Smooth muscle cell of the brain vasculature (primary cell): ENCODE data around the gene BMS1.
"Not testable (repeated sequence)": the region's sequence is repeated elsewhere in the genome, so short reads cannot be mapped to it uniquely, and the experiment has no call there.

Source experiments
- DNase-seq: peaks from one replicate; pipeline ENCODE4 v3.0.0-alpha.2; 2012; ENCODE audit warnings: low read depth, low spot score

Gene BMS1

GRCh38 chr10:42785759-42786158 lies 3.2 kb downstream of the BMS1 start:
- no peak for DNase-seq

- no peak for DNase-seq
Measured at GRCh38 chr10:42790835-42791234, 8.2 kb downstream of the BMS1 start.

GRCh38 chr10:42795701-42796100 lies 13.1 kb downstream of the BMS1 start:
- no peak for DNase-seq

DNA sequence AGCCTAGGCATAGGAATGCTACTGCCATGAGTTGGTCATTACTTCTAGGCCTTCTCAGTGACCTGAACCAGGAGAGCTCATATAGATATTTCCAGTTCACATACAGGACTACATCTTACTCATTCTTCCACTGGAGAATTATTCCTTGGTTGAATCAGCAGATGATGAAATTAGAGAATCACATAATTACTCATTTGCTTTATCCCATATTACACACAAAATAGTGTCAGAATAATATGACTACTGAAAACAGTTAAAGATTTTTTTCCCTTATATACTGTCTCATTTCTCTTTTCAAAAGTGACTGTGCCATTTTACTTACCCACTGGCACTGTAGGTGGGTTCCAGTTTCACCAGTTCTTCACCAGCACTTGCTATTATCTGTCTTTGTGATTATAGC lies 18.5 kb downstream of the BMS1 start:
- DNase-seq: no peak

- no peak for DNase-seq
Measured at GRCh38 chr10:42802876-42803275, 20.3 kb downstream of the BMS1 start.

DNA sequence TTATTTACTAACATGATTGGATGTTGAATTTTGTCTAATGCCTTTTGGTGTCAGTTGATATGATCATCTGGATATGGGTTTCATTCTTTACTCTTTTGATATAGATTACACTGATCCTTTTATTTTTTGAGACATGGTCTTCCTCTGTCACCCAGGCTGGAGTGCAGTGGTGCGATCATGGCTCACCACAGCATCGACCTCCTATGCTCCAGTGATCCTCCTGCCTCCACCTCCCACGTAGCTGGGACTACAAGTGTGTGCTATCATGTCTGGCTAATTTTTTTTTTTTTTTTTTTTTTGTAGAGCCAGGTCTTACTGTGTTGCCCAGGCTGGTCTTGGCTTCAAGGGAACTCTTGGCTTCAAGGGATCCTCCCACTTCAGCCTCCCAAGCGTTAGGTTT lies 27.1 kb downstream of the BMS1 start:
- no peak for DNase-seq

DNA sequence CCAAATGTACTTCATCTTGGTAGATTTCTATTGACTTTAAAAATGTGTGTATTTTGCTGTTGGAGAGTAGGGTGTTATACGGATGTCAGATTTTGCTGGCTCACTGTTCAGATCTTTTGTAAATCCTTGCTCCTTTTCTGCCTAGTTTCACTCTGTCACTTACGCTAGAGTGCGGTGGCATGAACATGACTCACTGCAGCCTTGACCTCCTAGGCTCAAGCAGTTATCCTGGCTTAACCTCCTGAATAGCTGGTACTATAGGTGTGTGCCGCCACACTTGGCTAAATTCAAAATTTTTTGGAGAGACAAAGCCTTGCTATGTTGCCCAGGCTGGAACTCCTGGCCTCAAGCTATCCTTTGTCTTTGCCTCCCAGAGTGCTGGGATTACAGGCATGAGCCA lies 29.4 kb downstream of the BMS1 start:
- DNase-seq: no peak

DNA sequence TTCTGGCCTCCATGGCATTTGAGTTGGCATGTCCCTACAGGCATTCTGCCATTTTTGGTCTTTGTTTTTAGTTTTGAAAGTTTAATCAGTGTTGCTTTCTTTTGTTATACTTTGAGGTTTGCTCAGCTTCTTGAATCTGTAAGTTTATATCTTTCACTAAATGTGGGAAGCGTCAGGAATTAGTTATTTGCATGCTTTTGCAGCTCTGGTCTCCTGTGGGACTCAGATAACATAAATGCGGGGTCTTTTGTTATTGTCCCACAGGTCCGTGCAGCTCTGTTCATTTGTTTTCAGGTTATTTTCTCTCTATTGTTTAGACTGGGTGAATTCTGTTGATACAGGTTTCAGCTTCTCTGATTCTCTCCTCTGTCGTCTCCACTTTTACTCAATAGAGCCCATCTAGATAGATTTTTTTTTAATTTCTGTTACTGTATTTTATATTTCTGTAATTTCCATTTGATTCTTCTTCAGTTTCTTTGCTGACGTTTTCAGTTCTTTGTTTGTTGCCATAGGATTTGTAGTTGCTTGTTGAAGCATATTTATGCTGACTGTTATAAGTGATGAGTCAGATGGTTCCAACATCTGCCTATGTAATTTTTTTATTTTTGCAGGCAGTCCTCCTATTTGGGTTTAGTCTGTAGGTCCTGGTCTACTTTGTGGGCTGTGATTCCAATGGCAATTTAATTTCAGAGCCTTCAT lies 31.5 kb downstream of the BMS1 start:
- DNase-seq: not testable (repeated sequence)

- not testable (repeated sequence) for DNase-seq
Measured at GRCh38 chr10:42816334-42816733, 33.7 kb downstream of the BMS1 start.

DNA sequence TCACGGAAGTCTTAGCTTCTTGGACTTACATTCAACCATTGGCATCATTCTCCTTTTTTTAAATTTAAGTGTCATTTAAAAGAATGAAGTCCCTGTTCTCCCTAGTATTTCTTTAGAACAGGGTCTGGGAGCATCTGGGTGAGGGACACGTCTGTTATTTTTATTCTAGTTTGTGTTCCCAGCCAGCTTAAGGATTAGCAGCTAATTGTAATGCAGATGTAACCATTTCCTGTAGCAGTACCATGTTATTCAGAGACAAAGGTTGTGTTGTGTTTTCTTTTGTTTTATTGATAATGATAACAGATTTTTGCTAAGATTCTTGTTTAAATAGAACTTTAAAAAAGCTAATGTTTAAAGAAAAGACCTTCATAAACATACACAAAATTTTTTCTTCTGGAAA lies 34.3 kb downstream of the BMS1 start:
- no peak for DNase-seq

DNA sequence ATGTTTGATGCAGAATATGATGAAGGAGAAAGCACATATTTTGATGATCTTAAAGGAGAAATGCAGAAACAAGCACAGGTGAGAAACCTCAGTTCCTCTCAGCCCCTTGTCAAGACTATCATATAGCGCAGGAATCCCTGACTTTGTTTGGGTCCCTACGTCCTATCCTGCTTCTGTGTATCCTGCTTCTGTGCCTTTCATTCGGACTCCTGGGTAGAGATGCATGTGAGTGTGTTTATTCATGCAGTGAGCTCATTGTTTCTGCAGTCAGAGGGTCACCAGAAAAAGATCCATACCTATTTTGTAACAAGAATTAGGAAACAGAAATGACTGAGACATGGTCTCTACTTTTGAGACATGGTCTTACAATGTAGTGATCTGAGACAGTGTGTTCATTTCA lies 34.8 kb downstream of the BMS1 start:
- not testable (repeated sequence) for DNase-seq

DNA sequence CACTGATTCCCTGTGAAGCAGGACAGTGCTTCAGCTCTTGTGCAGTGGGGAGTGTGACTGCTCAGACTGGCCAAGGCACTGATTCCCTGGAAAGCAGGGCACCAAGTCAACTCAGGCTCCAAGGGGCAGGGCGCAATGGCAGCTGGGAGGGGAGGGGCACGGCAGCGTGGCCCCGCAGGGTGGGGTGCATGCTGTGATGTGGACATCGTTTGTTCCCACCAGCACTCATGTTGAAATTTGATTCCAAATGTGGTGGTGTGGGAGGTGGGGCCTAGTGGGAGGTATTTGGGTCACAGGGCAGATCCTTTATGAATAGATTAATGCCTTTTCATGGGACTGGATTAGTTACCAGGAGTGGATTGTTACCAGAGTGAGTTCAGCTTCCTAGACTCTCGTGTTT lies 44.2 kb downstream of the BMS1 start:
- not testable (repeated sequence) for DNase-seq

- DNase-seq: no peak
Measured at GRCh38 chr10:42827201-42827600, 44.6 kb downstream of the BMS1 start.

DNA sequence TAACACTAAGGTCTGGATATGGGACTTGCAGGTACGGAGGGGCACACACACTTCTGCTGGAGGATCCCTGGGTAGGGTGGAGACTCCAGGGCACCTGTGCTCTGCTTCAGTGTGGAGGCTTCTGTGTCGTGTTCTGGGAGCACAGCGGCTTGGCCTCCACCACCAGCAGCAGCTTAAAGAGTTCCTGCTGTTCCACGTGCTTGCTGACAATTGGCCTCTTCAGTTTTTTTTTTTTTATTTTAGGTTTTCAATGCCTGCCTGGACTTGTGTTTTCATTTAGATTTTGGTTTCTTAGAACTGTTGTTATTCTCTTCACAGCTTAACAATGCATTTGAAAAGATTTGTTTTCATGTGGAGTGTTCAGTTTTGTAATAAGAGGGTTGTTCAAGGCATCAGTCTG lies 45.8 kb downstream of the BMS1 start:
- DNase-seq: not testable (repeated sequence)

GRCh38 chr10:42830237-42830636 lies 47.6 kb downstream of the BMS1 start:
- no peak for DNase-seq

DNA sequence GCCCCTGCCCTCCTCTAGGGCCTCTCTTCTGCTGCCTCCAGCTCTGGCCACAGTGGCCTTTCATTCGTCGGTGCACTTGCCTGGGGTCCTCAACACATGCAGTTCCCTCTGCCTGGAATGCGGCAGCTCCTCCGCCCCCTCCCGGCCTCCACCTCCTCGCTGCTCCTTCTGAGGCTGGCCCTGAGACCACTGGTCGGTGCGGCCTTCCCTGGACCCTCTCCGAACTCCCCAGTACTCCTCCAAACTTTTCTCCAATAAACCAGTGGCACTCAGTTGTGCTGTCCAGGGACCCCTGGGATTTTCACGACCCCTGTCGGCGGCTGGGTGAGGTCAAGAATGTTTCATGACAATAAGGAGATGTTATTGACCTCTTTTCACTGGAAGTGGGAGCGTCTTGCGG lies 53.5 kb downstream of the BMS1 start:
- no peak for DNase-seq

- DNase-seq: no peak
Measured at GRCh38 chr10:42836771-42837468, 54.3 kb downstream of the BMS1 start.

GRCh38 chr10:42844810-42845209 lies 62.2 kb downstream of the BMS1 start:
- DNase-seq: not testable (repeated sequence)

DNA sequence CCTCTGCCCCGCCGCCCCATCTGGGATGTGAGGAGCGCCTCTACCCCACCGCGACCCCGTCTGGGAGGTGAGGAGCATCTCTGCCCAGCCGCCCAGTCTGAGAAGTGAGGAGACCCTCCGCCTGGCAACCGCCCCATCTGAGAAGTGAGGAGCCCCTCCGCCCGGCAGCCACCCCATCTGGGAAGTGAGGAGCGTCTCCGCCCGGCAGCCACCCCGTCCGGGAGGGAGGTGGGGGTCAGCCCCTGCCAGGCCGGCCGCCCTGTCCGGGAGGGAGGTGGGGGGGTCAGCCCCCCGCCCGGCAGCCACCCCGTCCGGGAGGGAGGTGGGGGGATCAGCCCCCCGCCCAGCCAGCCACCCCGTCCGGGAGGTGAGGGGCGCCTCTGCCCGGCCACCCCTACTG lies 64.7 kb downstream of the BMS1 start:
- DNase-seq: not testable (repeated sequence)

DNA sequence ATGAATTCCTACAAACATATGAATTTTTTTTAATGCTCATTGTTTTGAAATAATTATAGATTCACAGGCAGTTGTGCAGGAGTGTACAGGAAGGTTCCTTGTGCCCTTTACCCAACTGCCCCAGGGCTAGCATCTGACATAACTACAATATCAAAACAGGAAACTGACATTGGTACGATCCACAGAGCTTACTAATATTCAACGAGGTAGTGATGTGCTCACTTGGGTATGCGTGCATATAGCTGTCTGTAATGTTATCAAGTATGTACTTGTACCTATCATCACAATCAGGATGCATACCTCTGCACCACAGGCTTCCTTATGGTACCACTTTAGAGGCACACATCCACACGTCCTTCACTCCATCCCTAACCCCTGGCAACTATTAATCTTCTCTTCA lies 68.3 kb downstream of the BMS1 start:
- no peak for DNase-seq

- no peak for DNase-seq
Measured at GRCh38 chr10:42859256-42859655, 76.7 kb downstream of the BMS1 start.

- not testable (repeated sequence) for DNase-seq
Measured at GRCh38 chr10:42860016-42860415, 77.4 kb downstream of the BMS1 start.

DNA sequence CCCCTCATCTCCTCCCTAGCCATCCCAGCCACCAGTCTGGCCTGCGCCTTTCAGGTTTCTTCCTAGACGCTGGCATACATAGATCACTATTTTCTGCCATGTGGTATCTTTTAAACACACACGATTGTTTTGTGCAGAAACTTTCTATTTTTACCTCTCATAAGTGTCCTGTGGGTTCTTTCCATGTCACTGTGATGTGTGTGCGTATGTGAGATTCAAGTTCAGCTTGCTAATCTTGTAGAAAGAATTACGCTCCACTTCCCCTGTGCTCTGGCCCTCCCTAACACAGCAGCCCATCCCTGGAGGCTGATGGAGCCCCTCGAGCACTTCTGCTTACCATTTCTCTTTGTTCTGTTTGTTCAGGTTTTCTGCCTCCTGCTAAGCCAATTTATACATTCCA lies 80.2 kb downstream of the BMS1 start:
- DNase-seq: not testable (repeated sequence)
